GM18499 (cell line): ENCODE data around the gene STK11.
"Not testable (repeated sequence)": the region's sequence is repeated elsewhere in the genome, so short reads cannot be mapped to it uniquely, and the experiment has no call there.

Source experiments
- ATAC-seq: cut with Tn5 transposase; IDR thresholded peaks from one replicate; pipeline ENCODE4 v1.9.1; 2021; ENCODE audit warnings: moderate number of reproducible peaks; ENCODE audit not compliant: insufficient read depth, unreplicated experiment

STK11 gene

GRCh38 chr19:1246265-1247087, 40.9 kb downstream of the STK11 start:
- ATAC-seq, result not testable (repeated sequence)

- ATAC-seq, result no peak
Observed at GRCh38 chr19:1247748-1248138, 42.2 kb downstream of the STK11 start.

- no peak for ATAC-seq
Observed at GRCh38 chr19:1248139-1248785, 42.7 kb downstream of the STK11 start, which contains the start of gene MIDN. MIDN (plus strand) TSS chr19:1248583; CDS start chr19:1250297, 1,714 bp downstream.

GRCh38 chr19:1248786-1249297, 43.3 kb downstream of the STK11 start:
- no peak for ATAC-seq

GRCh38 chr19:1249298-1249989, 43.9 kb downstream of the STK11 start:
- no peak for ATAC-seq

- ATAC-seq, result no peak
Observed at GRCh38 chr19:1249990-1250436, 44.4 kb downstream of the STK11 start.

GRCh38 chr19:1250437-1251260, 45.1 kb downstream of the STK11 start:
- ATAC-seq, result no peak

- ATAC-seq, result no peak
Observed at GRCh38 chr19:1251330-1252220, 46.0 kb downstream of the STK11 start.

GRCh38 chr19:1252221-1252820, 46.7 kb downstream of the STK11 start:
- ATAC-seq, result no peak

GRCh38 chr19:1252821-1253513, 47.4 kb downstream of the STK11 start:
- no peak for ATAC-seq

- no peak for ATAC-seq
Observed at GRCh38 chr19:1253514-1254080, 48.0 kb downstream of the STK11 start.

GRCh38 chr19:1254081-1254527, 48.5 kb downstream of the STK11 start:
- ATAC-seq, result no peak

GRCh38 chr19:1254530-1255185, 49.1 kb downstream of the STK11 start:
- ATAC-seq, result no peak

GRCh38 chr19:1255186-1256161, 49.9 kb downstream of the STK11 start:
- no peak for ATAC-seq

GRCh38 chr19:1256646-1257474, 51.3 kb downstream of the STK11 start:
- ATAC-seq, result no peak
